T-cell (primary cell): ENCODE data around the gene SRSF10. TPM values are rescaled to one million over a fixed set of nuclear protein-coding genes. Genes with fewer than 3 reads are reported as not detected.
"Not testable (repeated sequence)": the region's sequence is repeated elsewhere in the genome, so short reads cannot be mapped to it uniquely, and the experiment has no call there.

ENCODE experiments used
- ATAC-seq, 4 experiments: fragments of 200-7000 bp in 3 of 4; fragments of 150-1000 bp in 1 of 4; cut with Tn5 transposase; replicated peaks in 1 of 4; 1 replicate in 3 of 4; 2 replicates in 1 of 4; pipeline ENCODE4 v1.10.0; 2021; ENCODE audit warnings: moderate library complexity in 3 of 4, mild to moderate bottlenecking in 2 of 4, moderate number of reproducible peaks in 1 of 4
- CTCF ChIA-PET, 2 donors: fragments of 300-600 bp; sonication (Branson Sonifier 250); formaldehyde crosslinking; loops; one replicate each; lab custom pipeline; 2022; ENCODE audit warnings: antibody characterized with exemption in 2 of 2; lab: Charles Lee
- POLR2A ChIA-PET, 2 donors: fragments of 300-600 bp; sonication (Branson Sonifier 250); formaldehyde crosslinking; loops; one replicate each; lab custom pipeline; 2022; ENCODE audit warnings: antibody characterized with exemption in 2 of 2; lab: Charles Lee
- DNase-seq, 35 experiments: peaks; one replicate each; pipeline versions ENCODE4 v3.0.0 to v3.0.0-alpha.2; 2013 to 2023
- H3K27ac ChIP-seq: one replicate; pipeline ENCODE4 v1.5.1; 2013; ENCODE audit warnings: low read length
- H3K27me3 ChIP-seq, 2 experiments: replicated peaks in 1 of 2; 1 replicate in 1 of 2; 2 replicates in 1 of 2; pipeline versions ENCODE4 v1.6.1 to v1.7.0; 2013; ENCODE audit warnings: low read length in 1 of 2, mixed read lengths in 1 of 2; ENCODE audit not compliant: control insufficient read depth in 2 of 2, insufficient read depth in 2 of 2; ENCODE audit errors: extremely low read depth in 1 of 2
- H3K36me3 ChIP-seq, 2 donors: 1 replicate in 1 of 2; 2 replicates in 1 of 2; pipeline versions ENCODE4 v1.6.1 to v1.7.0; 2013; ENCODE audit warnings: low read length in 1 of 2; ENCODE audit not compliant: control insufficient read depth in 2 of 2, insufficient read depth in 1 of 2; ENCODE audit errors: extremely low read depth in 1 of 2
- H3K4me1 ChIP-seq, 2 experiments: 1 replicate in 1 of 2; 2 replicates in 1 of 2; pipeline versions ENCODE4 v1.6.1 to v1.7.0; 2013; ENCODE audit warnings: low read length in 2 of 2, mixed read lengths in 1 of 2; ENCODE audit not compliant: insufficient read depth in 2 of 2, control insufficient read depth in 1 of 2; ENCODE audit errors: extremely low read depth in 1 of 2
- H3K4me3 ChIP-seq, 2 donors: 1 replicate in 1 of 2; 2 replicates in 1 of 2; pipeline versions ENCODE4 v1.5.1 to v1.7.0; 2013; ENCODE audit warnings: mild to moderate bottlenecking in 2 of 2, low read length in 1 of 2, moderate library complexity in 1 of 2; ENCODE audit not compliant: control insufficient read depth in 1 of 2; ENCODE audit errors: extremely low read depth in 1 of 2
- H3K9me3 ChIP-seq: 2 replicates; pipeline ENCODE4 v1.7.0; 2013
- H3K27ac Mint-ChIP-seq, 2 donors: one replicate each; pipeline ENCODE4 v1.8.0; 2020 to 2021; ENCODE audit warnings: mild to moderate bottlenecking in 2 of 2, mixed read lengths in 2 of 2
- H3K27me3 Mint-ChIP-seq, 2 donors: one replicate each; pipeline ENCODE4 v1.8.0; 2021 to 2022; ENCODE audit warnings: mixed read lengths in 2 of 2
- H3K36me3 Mint-ChIP-seq: one replicate; pipeline ENCODE4 v1.8.0; 2021; ENCODE audit warnings: mixed read lengths
- H3K4me1 Mint-ChIP-seq, 3 donors: one replicate each; pipeline ENCODE4 v1.8.0; 2020 to 2022; ENCODE audit warnings: mixed read lengths in 3 of 3, mild to moderate bottlenecking in 1 of 3
- H3K4me3 Mint-ChIP-seq, 3 donors: one replicate each; pipeline ENCODE4 v1.8.0; 2020 to 2022; ENCODE audit warnings: mild to moderate bottlenecking in 3 of 3, mixed read lengths in 3 of 3, moderate library complexity in 3 of 3
- H3K9me3 Mint-ChIP-seq, 3 donors: one replicate each; pipeline ENCODE4 v1.8.0; 2020 to 2022; ENCODE audit warnings: mixed read lengths in 3 of 3
- WGBS: methylation state at CpG from one replicate; pipeline ENCODE4 v1.1.5; 2013; ENCODE audit warnings: missing lambda C conversion rate; ENCODE audit not compliant: insufficient coverage; 5-methylcytosine and 5-hydroxymethylcytosine counted together
- total RNA-seq, 35 experiments: library from RNA in 6 of 35; stranded (reverse) in 6 of 35; fragments of 120-200 nt in 1 of 35; gene quantifications; one replicate each; pipeline versions ENCODE4 v1.2.1 to v1.2.4 and lab custom pipeline; 2013 to 2026

The SRSF10 gene
- total RNA-seq, 5 donors from 2014 or later (not counting 1 experiment from before 2014, with no cell fraction given), result 145 to 240 (median 153) TPM

GRCh38 chr1:24020025-24020424, 39.9 kb upstream of the SRSF10 start:
- WGBS, result 100% methylated on average over 2 of the region's 5 CpGs
- Histone ChIP-seq H3K27ac (no peak overlapping the region), H3K4me1 (no peaks in the 10 kb centered on the region), H3K9me3 (no peaks in the 10 kb centered on the region), H3K36me3 (no peaks in the 10 kb centered on the region), H3K4me3 (no peak overlapping the region), H3K27me3 (peaks cover 0 to 9% of the 10 kb centered on the region in 2 experiments)
- no peak for DNase-seq
- Mint-ChIP-seq H3K27ac (no peak overlapping the region), H3K27me3 (peaks cover 0 to 2% of the 10 kb centered on the region in 2 donors), H3K4me1 (no peaks in the 10 kb centered on the region), H3K36me3 (no peaks in the 10 kb centered on the region), H3K4me3 (no peak overlapping the region), H3K9me3 (no peaks in the 10 kb centered on the region)
- CTCF ChIA-PET, result no interaction called here
- no peak for ATAC-seq
- POLR2A ChIA-PET, result no interaction called here

GRCh38 chr1:24018611-24019580, 38.8 kb upstream of the SRSF10 start:
- Mint-ChIP-seq H3K27ac (no peak overlapping the region), H3K4me1 (no peaks in the 10 kb centered on the region), H3K27me3 (peaks cover 0 to 2% of the 10 kb centered on the region in 2 donors), H3K9me3 (no peaks in the 10 kb centered on the region), H3K4me3 (no peak overlapping the region), H3K36me3 (no peaks in the 10 kb centered on the region)
- Histone ChIP-seq H3K27ac (no peak overlapping the region), H3K27me3 (peaks cover 0 to 9% of the 10 kb centered on the region in 2 experiments), H3K4me1 (no peaks in the 10 kb centered on the region), H3K9me3 (no peaks in the 10 kb centered on the region), H3K4me3 (no peak overlapping the region), H3K36me3 (no peaks in the 10 kb centered on the region)
- 82% methylated on average over 3 of the region's 20 CpGs for WGBS
- POLR2A ChIA-PET, result no interaction called here
- ATAC-seq (no peak), DNase-seq (no peak)
- CTCF ChIA-PET, result interaction anchor here (0.5 to 0.7 kb wide), 3 partner anchors 15 to 835 kb away, joined by 3 read pairs; no protein-coding TSS in a partner anchor

GRCh38 chr1:24015221-24016210, 35.4 kb upstream of the SRSF10 start:
- Mint-ChIP-seq H3K4me3 (no peak overlapping the region), H3K4me1 (no peaks in the 10 kb centered on the region), H3K9me3 (no peaks in the 10 kb centered on the region), H3K36me3 (no peaks in the 10 kb centered on the region), H3K27ac (no peak overlapping the region), H3K27me3 (peaks cover 0 to 5% of the 10 kb centered on the region in 2 donors)
- peaks cover 0 to 11% of the 10 kb centered on the region in 2 experiments for H3K27me3 ChIP-seq
- DNase-seq (no peak), ATAC-seq (no peak)
- no peak overlapping the region for H3K4me3 ChIP-seq
- no peaks in the 10 kb centered on the region for H3K9me3 ChIP-seq
- no peak overlapping the region for H3K27ac ChIP-seq
- WGBS, result 100% methylated on average over 1 of the region's 6 CpGs
- CTCF ChIA-PET, result interaction anchor here in 1 of 2 donors (0.7 kb wide), 1 partner anchor 190 kb away, joined by 3 read pairs; no protein-coding TSS in a partner anchor
- H3K36me3 ChIP-seq, result no peaks in the 10 kb centered on the region
- POLR2A ChIA-PET, result no interaction called here
- H3K4me1 ChIP-seq, result no peaks in the 10 kb centered on the region

DNA sequence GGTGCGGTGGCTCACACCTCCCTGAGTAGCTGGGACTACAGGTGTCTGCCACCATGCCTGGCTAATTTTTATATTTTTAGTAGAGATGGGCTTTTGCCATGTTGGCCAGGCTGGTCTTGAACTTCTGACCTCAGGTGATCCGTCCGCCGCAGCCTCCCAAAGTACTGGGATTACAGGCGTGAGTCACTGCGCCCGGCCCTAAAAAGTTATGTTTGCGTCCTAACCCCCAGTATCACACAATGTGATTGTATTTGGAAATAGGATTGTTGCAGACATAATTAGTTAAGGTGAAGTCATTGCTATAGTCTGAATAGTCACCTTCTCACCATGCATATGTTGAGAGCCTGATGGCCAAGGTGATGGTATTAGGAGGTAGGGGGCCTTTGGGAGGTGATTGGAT, 32.8 kb upstream of the SRSF10 start:
- H3K9me3 ChIP-seq, DNase-seq, H3K9me3 Mint-ChIP-seq, H3K27ac Mint-ChIP-seq, H3K36me3 Mint-ChIP-seq, ATAC-seq, H3K27me3 ChIP-seq, CTCF ChIA-PET, H3K4me3 Mint-ChIP-seq, POLR2A ChIA-PET, H3K4me1 ChIP-seq, H3K4me3 ChIP-seq, H3K36me3 ChIP-seq, H3K27ac ChIP-seq, H3K4me1 Mint-ChIP-seq: not testable (repeated sequence)
- peaks cover 0 to 14% of the 10 kb centered on the region in 2 donors for H3K27me3 Mint-ChIP-seq
- 88% methylated on average over 1 of the region's 8 CpGs for WGBS

- CTCF ChIA-PET, result no interaction called here
- Mint-ChIP-seq H3K27me3 (peaks cover 5 to 17% of the 10 kb centered on the region in 2 donors), H3K27ac (no peak overlapping the region), H3K4me3 (no peak overlapping the region), H3K36me3 (no peaks in the 10 kb centered on the region), H3K4me1 (no peaks in the 10 kb centered on the region), H3K9me3 (no peaks in the 10 kb centered on the region)
- ATAC-seq, result no peak
- POLR2A ChIA-PET, result interaction anchor here in 1 of 2 donors (0.6 kb wide), 1 partner anchor 63 kb away, joined by 7 read pairs; no protein-coding TSS in a partner anchor
- no peaks in the 10 kb centered on the region for H3K4me1 ChIP-seq
- no peak for DNase-seq
- peaks cover 0 to 4% of the 10 kb centered on the region in 2 experiments for H3K27me3 ChIP-seq
- H3K27ac ChIP-seq, result no peak overlapping the region
- no peaks in the 10 kb centered on the region for H3K9me3 ChIP-seq
- WGBS, result 80% methylated on average over 3 of the region's 5 CpGs
- H3K4me3 ChIP-seq, result no peak overlapping the region
- H3K36me3 ChIP-seq, result no peaks in the 10 kb centered on the region
Measured at GRCh38 chr1:24010650-24011049, 30.5 kb upstream of the SRSF10 start.

DNA sequence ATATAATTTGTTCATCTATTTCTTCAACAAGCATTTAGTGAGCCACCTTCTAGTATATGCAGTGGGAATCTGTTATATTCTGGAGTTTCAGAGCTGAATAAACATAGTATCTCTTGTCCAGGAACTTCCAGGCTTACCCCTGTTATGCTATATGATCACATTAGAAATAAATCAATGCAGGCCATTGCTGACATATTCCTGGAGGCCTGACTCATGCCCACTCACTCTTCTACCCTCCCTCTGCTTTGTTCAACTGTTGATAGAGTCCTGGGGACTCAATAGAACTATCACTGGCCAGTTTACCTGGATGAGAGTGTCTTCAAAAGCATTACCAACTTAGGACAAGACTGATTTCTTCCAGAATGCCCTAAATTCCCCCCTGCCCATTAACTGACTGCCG, 29.3 kb upstream of the SRSF10 start:
- no peak overlapping the region for H3K4me3 Mint-ChIP-seq

More for the DNA sequence above, 29.3 kb upstream of the SRSF10 start:
- no peaks in the 10 kb centered on the region for H3K4me1 Mint-ChIP-seq
- ChIA-PET POLR2A (no interaction called here), CTCF (no interaction called here)
- H3K36me3 Mint-ChIP-seq, result no peaks in the 10 kb centered on the region
- ATAC-seq (no peak), DNase-seq (no peak)
- Histone ChIP-seq H3K4me3 (no peak overlapping the region), H3K27me3 (peaks cover 0 to 4% of the 10 kb centered on the region in 2 experiments), H3K27ac (no peak overlapping the region), H3K36me3 (no peaks in the 10 kb centered on the region), H3K9me3 (no peaks in the 10 kb centered on the region), H3K4me1 (no peaks in the 10 kb centered on the region)
- H3K27ac Mint-ChIP-seq, result no peak overlapping the region
- no peaks in the 10 kb centered on the region for H3K9me3 Mint-ChIP-seq
- H3K27me3 Mint-ChIP-seq, result peaks cover 5 to 17% of the 10 kb centered on the region in 2 donors
- WGBS, result 83% methylated on average over 1 of the region's 1 CpG
